ENCODE measurements around the gene NEMP2.
"Not testable (repeated sequence)": the region's sequence is repeated elsewhere in the genome, so short reads cannot be mapped to it uniquely, and the experiment has no call there.

NEMP2 gene

GRCh38 chr2:190526105-190526750 lies 8.3 kb downstream of the NEMP2 start:
- no peak for DNase-seq (ENCODE audit: low spot score)

DNA sequence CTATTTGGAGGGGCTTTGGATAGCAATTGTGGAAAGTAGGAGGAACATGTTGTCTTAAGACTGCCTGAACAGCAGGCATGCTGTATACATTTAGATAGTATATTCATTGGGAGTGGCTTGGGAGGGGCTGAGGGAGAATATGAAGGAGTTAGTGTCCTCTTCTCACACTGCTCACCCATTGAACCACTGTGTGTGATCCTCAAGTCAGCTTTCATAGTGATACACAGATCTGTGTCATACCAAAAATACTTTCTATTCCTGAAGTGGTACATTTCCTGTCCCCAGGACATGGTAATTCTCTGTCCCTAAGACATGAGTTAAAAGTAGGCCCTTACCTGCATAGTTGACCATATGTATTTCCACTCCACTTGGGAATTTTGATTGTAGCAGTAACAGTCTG lies 9.6 kb downstream of the NEMP2 start:
- no peak for DNase-seq (ENCODE audit: low spot score)

DNA sequence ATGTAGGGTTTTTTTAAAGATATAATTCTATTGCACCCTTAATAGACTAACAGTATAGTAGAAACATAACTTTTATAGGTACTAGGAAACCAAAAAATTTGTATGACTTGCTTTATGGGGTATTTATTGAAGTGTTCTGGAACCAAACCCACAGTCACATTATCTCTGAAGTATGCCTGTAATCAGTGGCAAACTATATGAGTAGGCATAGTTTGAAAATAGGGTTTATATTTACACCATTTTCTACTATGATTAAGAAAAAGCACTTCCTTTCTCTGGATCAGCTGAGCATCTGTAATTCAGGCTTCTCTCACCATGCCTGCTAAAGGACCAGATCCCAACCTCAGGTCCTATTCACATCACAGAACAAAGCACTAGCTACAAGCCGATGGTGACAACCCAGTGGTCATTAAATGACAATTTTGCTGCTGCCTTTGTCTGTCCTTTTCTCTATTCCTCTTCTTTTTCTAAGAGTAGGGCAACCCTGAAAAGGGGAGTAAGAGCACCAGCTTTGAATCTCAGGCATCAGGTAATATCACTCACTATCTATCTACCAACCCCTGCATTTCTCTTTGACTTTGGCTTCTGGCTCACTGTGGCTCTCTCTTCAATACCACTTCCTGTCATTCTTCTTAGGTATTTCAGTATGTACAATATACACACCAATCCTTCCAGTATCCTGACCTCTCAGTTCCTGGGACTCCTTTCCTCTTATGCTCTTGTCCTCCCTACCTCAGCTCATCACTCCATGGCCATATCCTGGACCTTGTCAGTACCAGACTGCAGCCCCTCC lies 14.4 kb downstream of the NEMP2 start:
- DNase-seq (ENCODE audit: low spot score) = no peak

DNA sequence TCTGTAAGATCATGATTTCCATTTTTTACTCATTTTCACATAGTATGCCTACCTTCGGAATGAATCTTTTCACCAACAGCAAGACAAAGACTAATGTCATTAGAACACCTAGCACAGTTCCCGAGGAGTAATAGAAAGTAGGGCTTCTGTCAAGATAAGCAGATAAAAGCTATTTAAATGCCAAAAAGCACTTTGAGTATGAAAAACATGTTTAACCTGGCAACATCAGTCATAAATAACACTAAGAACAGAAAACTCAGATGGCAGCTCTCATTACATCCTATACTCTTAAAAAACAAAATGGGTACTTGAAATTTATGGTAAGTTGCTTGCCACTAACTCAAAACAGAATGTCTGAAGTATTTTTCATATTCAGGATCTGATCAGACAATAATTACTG lies 17.1 kb downstream of the NEMP2 start:
- no peak for DNase-seq (ENCODE audit: low spot score)

DNA sequence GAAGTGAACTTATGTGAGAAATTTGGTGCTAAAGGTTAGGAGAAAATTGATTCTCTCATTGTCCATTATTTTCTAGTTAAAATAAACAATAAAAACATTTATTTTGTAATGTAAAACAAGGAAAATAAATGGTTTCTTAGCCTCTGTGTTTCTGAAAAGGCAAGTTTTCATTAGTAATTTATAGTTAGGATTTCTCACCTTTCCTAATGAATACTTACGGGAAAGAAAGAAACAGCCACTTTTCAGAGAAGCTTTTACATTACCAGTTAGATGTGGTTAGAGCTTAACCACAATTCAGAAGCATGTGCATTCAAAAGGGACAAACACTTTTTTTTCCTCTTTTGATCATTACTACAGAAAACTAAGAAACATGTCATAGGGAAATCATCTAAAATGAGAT lies 18.8 kb downstream of the NEMP2 start:
- no peak for DNase-seq (ENCODE audit: low spot score)

GRCh38 chr2:190514676-190515075 lies 19.8 kb downstream of the NEMP2 start:
- DNase-seq (ENCODE audit: low spot score) = no peak

DNA sequence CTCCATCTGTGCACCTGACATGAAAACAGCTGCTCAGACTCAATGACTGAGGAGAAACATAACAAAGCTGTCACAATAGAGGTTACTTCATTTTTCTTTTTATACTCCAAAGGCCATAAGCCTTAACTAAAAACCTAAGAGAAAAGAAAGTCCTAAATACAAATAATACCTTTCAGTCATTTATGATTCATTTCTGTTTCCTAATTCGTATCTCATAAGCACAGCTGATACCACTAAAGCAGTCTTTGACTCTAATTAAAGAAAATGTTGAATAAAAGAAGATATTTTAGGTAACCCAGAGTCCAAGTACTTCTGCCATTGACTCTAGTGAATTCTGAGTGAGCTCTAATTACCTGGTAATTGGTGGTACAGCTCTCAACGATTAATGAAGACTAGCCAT lies 20.6 kb downstream of the NEMP2 start:
- no peak for DNase-seq (ENCODE audit: low spot score)

- no peak for DNase-seq (ENCODE audit: low spot score)
Measured at GRCh38 chr2:190512539-190513095, 21.9 kb downstream of the NEMP2 start.

GRCh38 chr2:190511104-190511503 lies 23.4 kb downstream of the NEMP2 start:
- DNase-seq (ENCODE audit: low spot score) = no peak

GRCh38 chr2:190509895-190510294 lies 24.6 kb downstream of the NEMP2 start:
- DNase-seq (ENCODE audit: low spot score) = not testable (repeated sequence)

GRCh38 chr2:190507135-190507534 lies 27.4 kb downstream of the NEMP2 start:
- DNase-seq (ENCODE audit: low spot score) = no peak

DNA sequence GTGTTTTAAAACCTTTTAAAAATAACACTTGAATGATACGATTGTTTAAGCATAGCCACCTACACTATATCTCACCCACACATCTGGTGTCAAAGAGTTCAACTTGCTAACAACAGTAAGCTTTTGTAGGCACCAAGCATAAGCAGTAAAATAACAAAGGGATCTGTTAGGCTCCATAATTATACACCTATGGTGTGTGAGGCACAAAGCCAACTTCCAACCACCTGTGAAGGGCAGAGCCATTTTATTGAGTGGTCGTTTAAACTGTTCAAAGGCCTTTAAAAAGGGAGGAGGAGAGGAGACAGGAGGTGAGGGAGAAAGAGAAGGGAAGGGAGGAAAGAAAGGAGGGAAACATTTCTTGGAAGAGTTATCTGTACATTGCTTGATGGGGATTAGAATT lies 27.9 kb downstream of the NEMP2 start:
- no peak for DNase-seq (ENCODE audit: low spot score)

DNA sequence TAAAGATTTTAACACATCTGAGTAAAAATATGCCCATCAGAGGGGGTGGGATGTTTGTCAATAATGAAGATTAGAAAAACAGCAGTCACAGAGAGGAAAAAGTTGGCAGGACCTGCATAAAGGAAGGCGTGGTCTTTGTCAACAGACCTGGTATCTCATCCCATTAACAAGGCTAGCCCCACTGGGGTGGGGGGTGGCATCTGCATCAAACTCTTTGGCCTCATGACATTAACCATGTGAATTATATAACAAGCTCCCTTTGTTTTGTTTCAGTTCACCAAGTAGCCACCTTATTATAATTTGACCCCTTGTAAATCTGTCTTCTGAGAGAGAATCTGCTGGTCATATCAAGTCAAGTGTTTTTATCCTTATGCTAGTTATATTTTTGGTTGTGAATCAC lies 28.8 kb downstream of the NEMP2 start:
- DNase-seq (ENCODE audit: low spot score) = no peak

GRCh38 chr2:190504912-190505311 lies 29.6 kb downstream of the NEMP2 start:
- DNase-seq (ENCODE audit: low spot score) = no peak

DNA sequence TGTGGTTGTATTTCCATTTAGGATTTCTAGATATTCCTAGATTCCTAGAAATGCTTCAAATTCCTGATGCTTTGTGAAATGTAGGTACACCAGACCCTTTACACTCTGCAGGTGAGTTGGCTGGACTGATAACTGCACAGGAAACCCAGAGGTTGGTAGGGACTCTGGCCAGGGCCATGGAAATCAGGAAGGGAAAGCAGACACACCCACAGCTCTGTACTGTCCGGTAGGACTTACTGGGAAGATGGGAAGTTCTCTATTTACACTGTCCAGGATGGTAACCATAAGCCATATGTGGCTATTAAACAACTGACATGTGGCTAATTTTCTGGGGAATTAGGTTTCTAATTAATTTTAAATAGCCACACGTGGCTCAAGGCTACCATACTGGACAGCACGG lies 31.4 kb downstream of the NEMP2 start:
- no peak for DNase-seq (ENCODE audit: low spot score)

DNA sequence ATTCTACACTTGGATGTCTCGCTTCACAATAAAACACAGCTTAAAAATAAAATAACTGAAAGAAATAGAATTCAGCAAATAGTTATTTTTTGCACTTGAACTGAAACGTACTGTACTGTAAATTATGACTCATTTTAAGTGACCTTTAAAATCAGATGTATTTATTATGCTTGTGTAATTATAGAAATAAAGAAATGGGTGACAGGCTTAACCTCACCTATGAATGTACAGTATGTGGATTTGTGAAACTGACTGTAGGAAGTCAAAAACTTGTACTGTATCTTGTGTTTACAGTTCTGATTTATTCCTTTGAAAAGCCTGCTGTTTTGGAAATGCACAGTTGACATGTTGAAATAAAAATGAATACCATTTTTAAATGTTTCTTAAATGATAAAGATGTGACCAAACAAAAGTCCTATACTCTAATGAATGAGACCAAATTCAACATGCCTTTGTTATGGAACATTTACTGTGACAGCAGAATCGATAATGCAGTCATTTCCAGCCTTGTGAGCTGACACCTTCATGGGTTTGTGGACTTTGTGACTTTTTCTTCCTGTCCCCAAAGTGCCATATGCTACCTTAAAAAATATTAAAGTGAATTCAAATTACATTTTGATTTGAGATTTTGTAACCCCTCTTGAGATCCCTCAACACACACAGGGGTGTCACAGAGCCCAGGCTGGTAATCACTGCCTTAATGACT lies 32.7 kb downstream of the NEMP2 start:
- no peak for DNase-seq (ENCODE audit: low spot score)

DNA sequence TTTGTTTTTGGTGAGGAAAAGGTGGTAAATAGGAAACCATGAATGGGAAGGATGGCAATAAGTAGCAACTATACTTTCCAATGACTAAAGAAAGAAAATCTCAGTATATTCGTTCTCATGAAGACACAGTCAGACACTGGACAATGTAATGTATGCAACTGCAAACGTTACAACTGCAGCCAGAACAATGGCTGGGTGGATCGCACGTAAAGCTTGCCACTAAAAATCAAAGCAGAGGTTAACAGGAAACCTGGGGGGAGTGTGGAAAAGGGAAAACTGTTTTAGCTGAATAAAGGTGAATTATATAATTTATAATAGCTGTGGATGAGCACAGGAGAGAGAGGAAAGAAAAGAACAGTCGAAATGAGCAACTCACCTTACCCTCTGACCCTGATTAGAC lies 33.3 kb downstream of the NEMP2 start:
- no peak for DNase-seq (ENCODE audit: low spot score)

- no peak for DNase-seq (ENCODE audit: low spot score)
Measured at GRCh38 chr2:190500054-190500502, 34.4 kb downstream of the NEMP2 start.

DNA sequence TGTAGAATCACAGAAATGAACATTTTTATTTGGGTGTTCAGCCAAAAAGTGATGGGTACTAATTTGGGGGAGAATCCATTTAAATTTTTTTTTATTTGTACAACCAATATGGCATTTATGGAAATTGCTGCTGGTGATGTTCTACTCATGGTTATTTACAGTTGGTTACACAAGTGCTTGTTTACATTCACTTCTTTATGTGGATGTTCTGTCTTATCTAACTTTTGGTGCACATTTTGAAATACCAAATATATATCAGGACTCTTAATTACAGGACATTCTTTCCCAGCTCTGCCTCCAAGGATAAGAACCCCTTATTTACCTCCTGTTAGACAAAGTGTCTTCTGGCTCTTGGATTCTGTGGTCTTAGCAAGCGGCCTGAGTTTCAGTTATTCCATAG lies 35.2 kb downstream of the NEMP2 start:
- DNase-seq (ENCODE audit: low spot score) = no peak

DNA sequence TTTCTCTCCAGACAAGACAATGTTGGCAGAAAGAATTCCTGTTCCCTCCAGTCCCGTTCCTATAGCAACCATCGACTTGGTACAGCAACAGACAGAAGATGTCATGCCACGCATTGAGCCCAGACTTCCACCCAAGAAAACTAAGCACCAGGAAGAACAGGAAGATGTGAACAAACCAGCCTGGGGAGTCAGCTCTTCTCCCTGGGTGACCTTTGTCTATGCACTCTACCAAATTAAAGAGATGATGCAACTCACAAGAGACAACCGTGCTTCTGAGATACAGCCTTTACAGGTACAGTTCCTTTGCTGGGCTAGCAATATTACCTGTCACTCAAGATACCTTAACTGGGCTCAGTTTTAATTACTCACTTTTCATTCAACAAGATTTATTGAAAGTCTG lies 37.1 kb downstream of the NEMP2 start:
- no peak for DNase-seq (ENCODE audit: low spot score)

DNA sequence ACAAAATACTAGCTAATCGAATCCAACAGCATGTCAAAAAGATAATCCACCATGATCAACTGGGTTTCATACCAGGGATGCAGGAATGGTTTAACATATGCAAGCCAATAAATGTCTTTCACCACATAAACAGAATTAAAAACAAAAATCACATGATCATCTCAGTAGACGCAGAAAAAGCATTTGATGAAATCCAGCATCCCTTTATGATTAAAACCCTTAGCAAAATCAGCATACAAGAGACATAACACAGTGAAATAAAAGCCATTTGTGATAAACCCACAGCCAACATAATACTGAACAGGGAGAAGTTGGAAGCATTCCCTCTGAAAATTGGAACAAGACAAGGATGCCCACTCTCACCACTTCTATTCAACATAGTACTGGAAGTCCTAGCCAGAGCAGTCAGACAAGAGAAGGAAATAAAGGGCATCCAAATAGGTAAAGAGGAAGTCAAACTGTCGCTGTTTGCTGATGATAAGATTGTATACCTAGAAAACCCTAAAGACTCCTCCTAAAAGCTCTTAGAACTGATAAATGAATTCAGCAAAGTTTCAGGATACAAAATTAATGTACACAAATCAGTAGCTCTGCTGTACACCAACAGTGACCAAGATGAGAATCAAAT lies 39.8 kb downstream of the NEMP2 start:
- not testable (repeated sequence) for DNase-seq (ENCODE audit: low spot score)

GRCh38 chr2:190493095-190493494 lies 41.4 kb downstream of the NEMP2 start:
- no peak for DNase-seq (ENCODE audit: low spot score)

Data from ecto neural progenitor cell (in vitro differentiated cells).